Lower lobe of right lung (tissue), 2 donors: ENCODE data around the gene PPP1R1B. TPM values are rescaled to one million over a fixed set of nuclear protein-coding genes. Genes with fewer than 3 reads are reported as not detected.

Experiments
- ATAC-seq, 2 donors: fragments of 200-7000 bp; cut with Tn5 transposase; one replicate each; pipeline ENCODE4 v1.9.1; 2020 to 2022; ENCODE audit warnings: mild to moderate bottlenecking in 2 of 2, moderate library complexity in 2 of 2
- DNase-seq: peaks from one replicate; pipeline ENCODE4 v3.0.0-alpha.2; 2020
- H3K27ac ChIP-seq: fragments of 200-600 bp; one replicate; pipeline ENCODE4 v1.8.0; 2022
- H3K27me3 ChIP-seq: fragments of 200-600 bp; one replicate; pipeline ENCODE4 v1.8.0; 2022; ENCODE audit warnings: low read depth
- H3K36me3 ChIP-seq: fragments of 200-600 bp; one replicate; pipeline ENCODE4 v1.8.0; 2022; ENCODE audit warnings: mild to moderate bottlenecking
- H3K4me1 ChIP-seq: fragments of 200-600 bp; one replicate; pipeline ENCODE4 v1.8.0; 2022
- H3K4me3 ChIP-seq: fragments of 200-600 bp; one replicate; pipeline ENCODE4 v1.8.0; 2022; ENCODE audit warnings: mild to moderate bottlenecking
- H3K9me3 ChIP-seq: fragments of 200-600 bp; one replicate; pipeline ENCODE4 v1.8.0; 2022
- CTCF ChIP-seq: fragments of 200-600 bp; IDR thresholded peaks from one replicate; pipeline ENCODE4 v1.8.0; 2022; ENCODE audit warnings: antibody characterized with exemption, mild to moderate bottlenecking
- intact Hi-C: fragments of 100-400 bp; cut with DNase I; formaldehyde crosslinking; loops from one replicate; pipeline ENCODE4 v1.11.0; 2022
- total RNA-seq: library from RNA; stranded (reverse); fragmentation: NEBNext Ultra II Directional; extraction: Animal tissue kit (Norgen Biotek cat#: 25700); gene quantifications from one replicate; pipeline ENCODE4 v1.2.1, GENCODE V29; 2021
- donor health status: DM: no; HTN: yes; CAD: no; lungs with severe emphysema.

PPP1R1B gene
- total RNA-seq, 1 donor from 2014 or later: 23.9 TPM

- intact Hi-C loops: no loop called here
- DNase-seq (no peak), ATAC-seq (no peak)
- H3K4me1 ChIP-seq: peaks cover 30% of the 10 kb centered on the region
- H3K4me3 ChIP-seq: no peak overlapping the region
- peaks cover 3% of the 10 kb centered on the region for H3K36me3 ChIP-seq
- no peaks in the 10 kb centered on the region for H3K27me3 ChIP-seq
- no peaks in the 10 kb centered on the region for H3K9me3 ChIP-seq
- no peak overlapping the region for H3K27ac ChIP-seq
- no peak for TF ChIP-seq CTCF
Measured at GRCh38 chr17:39647256-39647655, 20.5 kb downstream of the PPP1R1B start.

DNA sequence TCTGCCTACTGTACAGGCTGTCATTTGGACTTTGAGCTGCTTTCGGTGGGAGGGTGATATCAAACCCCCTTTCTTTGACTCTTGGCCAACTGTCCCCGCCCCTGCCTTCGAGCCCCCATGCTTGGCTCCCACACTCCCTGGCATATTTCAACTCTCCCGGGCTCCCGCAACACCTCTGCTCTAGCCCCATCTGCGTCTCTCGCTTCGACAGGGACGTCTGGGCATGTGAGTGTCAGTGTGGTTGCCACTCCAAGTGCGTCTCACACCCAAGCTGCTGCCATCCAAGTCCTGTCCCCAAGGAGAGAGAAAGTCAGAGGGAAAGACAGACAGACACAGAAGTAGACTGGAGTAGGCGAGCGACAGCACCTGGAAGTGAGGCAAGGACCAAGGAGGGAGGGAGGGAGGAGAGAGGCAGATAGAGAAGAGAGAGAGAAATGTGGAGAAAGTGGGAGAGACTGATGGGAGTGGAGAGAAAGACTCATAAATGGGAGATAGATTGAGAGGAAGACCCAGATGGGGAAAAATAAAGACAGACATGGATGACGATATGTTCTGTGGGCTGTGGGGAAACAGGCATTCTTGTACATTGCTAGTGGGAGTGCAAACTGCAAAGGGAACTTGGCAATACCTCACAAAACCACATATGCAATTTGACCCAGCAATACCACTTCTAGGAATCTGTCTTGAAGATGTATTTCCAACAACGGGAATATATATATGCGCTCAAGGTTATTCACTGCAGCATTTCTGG, 22.0 kb downstream of the PPP1R1B start:
- intact Hi-C loops: no loop called here
- no peak for ATAC-seq
- no peaks in the 10 kb centered on the region for H3K9me3 ChIP-seq
- H3K4me3 ChIP-seq: no peak overlapping the region
- H3K4me1 ChIP-seq: peaks cover 30% of the 10 kb centered on the region
- no peak for DNase-seq
- no peaks in the 10 kb centered on the region for H3K27me3 ChIP-seq
- TF ChIP-seq CTCF: no peak
- H3K36me3 ChIP-seq: peaks cover 3% of the 10 kb centered on the region
- H3K27ac ChIP-seq: no peak overlapping the region

GRCh38 chr17:39650121-39650579, 23.4 kb downstream of the PPP1R1B start:
- intact Hi-C loops: no loop called here
- no peak for ATAC-seq

DNA sequence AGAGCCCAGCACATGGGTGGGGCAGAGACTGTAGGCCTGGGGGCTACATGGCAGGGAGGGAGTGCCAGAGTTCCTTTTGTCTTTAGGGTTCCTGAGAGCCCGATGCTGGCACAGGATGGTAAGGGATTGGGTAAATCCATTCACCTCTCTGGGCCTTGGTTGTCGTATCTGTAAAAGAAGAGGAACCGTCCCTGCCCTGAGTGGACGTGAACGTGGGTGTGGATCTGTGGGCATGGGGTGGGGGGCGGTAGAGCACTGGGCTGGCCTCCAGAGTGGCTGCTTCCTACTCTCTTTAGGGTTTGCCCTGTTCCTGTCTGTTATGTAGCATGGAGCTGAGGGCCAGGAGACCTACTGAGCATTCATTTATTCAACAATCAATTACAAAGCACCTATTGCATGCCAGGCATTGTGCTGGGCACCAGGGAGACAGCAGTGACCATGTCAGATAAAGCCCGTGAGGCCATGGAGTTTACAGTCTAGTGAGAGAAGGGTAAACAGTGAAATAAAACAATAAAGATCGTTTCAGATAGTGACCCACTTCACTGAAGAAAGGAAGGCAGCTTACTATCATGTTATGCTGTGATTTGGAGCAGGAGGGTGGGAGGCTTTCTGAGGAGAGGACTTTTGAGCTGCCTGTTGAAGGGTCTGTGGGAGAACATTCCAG, 25.3 kb downstream of the PPP1R1B start:
- TF ChIP-seq CTCF: no peak
- intact Hi-C loops: no loop called here
- no peak for ATAC-seq
- Histone ChIP-seq H3K4me3 (no peak overlapping the region), H3K27me3 (no peaks in the 10 kb centered on the region), H3K36me3 (peaks cover 28% of the 10 kb centered on the region), H3K27ac (peak overlapping the region; percentile 34), H3K9me3 (no peaks in the 10 kb centered on the region), H3K4me1 (peaks cover 34% of the 10 kb centered on the region)
- no peak for DNase-seq

More at GRCh38 chr17:39650121-39650579, 23.4 kb downstream of the PPP1R1B start:
- no peaks in the 10 kb centered on the region for H3K9me3 ChIP-seq
- H3K4me1 ChIP-seq: peaks cover 34% of the 10 kb centered on the region
- H3K27ac ChIP-seq: no peak overlapping the region
- H3K4me3 ChIP-seq: no peak overlapping the region
- peaks cover 15% of the 10 kb centered on the region for H3K36me3 ChIP-seq
- TF ChIP-seq CTCF: no peak
- H3K27me3 ChIP-seq: no peaks in the 10 kb centered on the region
- DNase-seq: no peak

- ATAC-seq (peak in 1 of 2 donors; percentile 12), DNase-seq (no peak)
- TF ChIP-seq CTCF: no peak
- intact Hi-C loops: no loop called here
- Histone ChIP-seq H3K27me3 (no peaks in the 10 kb centered on the region), H3K36me3 (peaks cover 35% of the 10 kb centered on the region), H3K4me3 (no peak overlapping the region), H3K4me1 (peaks cover 34% of the 10 kb centered on the region), H3K27ac (peak overlapping the region; percentile 34), H3K9me3 (no peaks in the 10 kb centered on the region)
Measured at GRCh38 chr17:39652587-39653315, 26.0 kb downstream of the PPP1R1B start.
